GM12864 (cell line): ENCODE results near the gene RALY.

Experiments used
- DNase-seq: peaks from one replicate; pipeline ENCODE4 v3.0.0-alpha.2; 2011; ENCODE audit warnings: low read depth
- H3K4me3 ChIP-seq: 2 replicates; pipeline ENCODE4 v1.5.1; 2011; ENCODE audit warnings: mild to moderate bottlenecking, low read depth, low read length, control low read depth
- CTCF ChIP-seq: IDR thresholded peaks from 2 replicates; pipeline ENCODE4 v1.5.1; 2011; ENCODE audit warnings: low read depth, mild to moderate bottlenecking, moderate library complexity, low read length, control low read depth, inconsistent platforms; ENCODE audit errors: missing control alignments

RALY gene

GRCh38 chr20:34004790-34005457 is 11.2 kb downstream of the RALY start:
- H3K4me3 ChIP-seq = no peak overlapping the region
- no peak for DNase-seq
- no peak for TF ChIP-seq CTCF

DNA sequence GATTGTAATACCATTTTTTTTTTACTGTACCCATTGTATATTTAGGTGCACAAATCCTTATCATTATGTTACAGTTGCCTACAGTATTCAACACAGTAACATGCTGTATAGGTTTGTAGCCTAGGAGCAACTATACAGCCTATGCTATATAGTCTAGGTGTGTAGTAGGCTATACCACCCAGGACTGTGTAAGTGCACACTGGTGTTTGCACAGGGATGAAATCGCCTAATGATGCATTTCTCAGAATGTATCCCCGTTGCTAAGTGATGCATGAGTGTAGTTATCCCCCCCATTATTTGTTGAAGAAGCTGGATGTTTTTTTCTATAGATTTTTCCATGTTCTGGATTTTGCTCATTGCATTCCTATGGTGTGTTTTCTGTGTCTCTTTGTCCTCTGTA is 12.9 kb downstream of the RALY start:
- no peak for DNase-seq
- no peak for TF ChIP-seq CTCF
- no peak overlapping the region for H3K4me3 ChIP-seq

DNA sequence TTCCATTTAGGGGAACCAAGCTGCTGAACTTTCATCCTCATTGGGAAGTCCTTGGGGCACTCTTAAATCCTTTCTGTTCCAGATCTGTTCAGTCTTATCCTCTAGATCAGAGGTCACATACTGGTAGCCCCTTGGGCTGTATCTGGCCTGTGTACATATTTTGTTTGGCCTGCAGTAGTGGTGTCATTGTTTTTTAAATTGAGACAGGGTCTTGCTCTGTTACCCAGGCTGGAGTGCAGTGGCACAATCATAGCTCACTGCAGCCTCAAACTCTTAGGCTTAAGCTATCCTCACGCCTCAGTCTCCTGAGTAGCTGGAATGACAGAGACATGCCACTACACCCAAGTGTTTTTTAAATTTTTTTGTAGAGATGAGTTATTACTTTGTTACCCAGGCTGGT is 14.8 kb downstream of the RALY start:
- H3K4me3 ChIP-seq = no peak overlapping the region
- no peak for DNase-seq
- no peak for TF ChIP-seq CTCF

DNA sequence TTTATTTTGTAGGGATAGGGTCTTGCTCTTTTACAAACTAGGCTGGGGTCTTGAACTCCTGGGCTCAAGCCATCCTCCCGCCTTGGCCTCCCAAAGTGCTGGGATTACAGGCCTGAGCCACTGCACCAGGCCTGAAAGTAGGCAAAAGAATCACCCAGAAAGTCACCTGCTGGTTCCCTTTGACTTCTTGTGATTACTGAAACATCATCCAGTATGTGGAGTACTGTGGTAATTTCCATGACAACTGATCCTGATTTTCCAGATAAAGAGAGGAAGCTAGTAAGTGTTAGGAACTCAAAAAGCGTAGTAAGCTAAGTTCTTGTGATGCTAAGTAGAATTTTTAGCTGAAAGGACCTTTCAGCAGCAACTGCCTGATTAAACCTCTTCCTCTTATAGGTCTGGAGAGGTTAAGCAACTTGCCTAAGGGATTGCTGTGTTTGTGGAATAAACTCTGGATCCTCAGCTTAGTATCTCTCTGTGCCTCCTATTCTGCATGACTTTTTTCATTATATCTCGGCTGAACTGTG is 16.8 kb downstream of the RALY start:
- TF ChIP-seq CTCF = no peak
- no peak overlapping the region for H3K4me3 ChIP-seq
- no peak for DNase-seq

- DNase-seq = no peak
- TF ChIP-seq CTCF = no peak
- H3K4me3 ChIP-seq = no peak overlapping the region
Measured at GRCh38 chr20:34011275-34011674, 17.6 kb downstream of the RALY start.

GRCh38 chr20:34012330-34012729 is 18.6 kb downstream of the RALY start:
- no peak overlapping the region for H3K4me3 ChIP-seq
- DNase-seq = no peak

More at GRCh38 chr20:34012330-34012729, 18.6 kb downstream of the RALY start:
- no peak for TF ChIP-seq CTCF
